OCI-LY7 (cell line): ENCODE data around the gene RTN4. TPM values are rescaled to one million over a fixed set of nuclear protein-coding genes. Genes with fewer than 3 reads are reported as not detected.
A peak's percentile ranks its signal among the peaks of the same experiment; 100 is the strongest.

Source experiments
- BruUV-seq: library from RNA; stranded (reverse); fragments of 400-500 nt; replicated peaks from 2 replicates; lab custom pipeline; 2021; lab: Mats Ljungman, UMichigan
- CTCF ChIA-PET: fragments of 300-600 bp; sonication (Branson Sonifier 250); formaldehyde crosslinking; loops from one replicate; lab custom pipeline; 2022; ENCODE audit warnings: antibody characterized with exemption; ENCODE audit not compliant: unreplicated experiment; lab: Charles Lee
- POLR2A ChIA-PET: fragments of 300-600 bp; sonication (Branson Sonifier 250); formaldehyde crosslinking; loops from one replicate; lab custom pipeline; 2022; ENCODE audit warnings: antibody characterized with exemption; lab: Charles Lee
- DNase-seq: peaks from one replicate; pipeline ENCODE4 v3.0.0-alpha.2; 2015; ENCODE audit warnings: low spot score
- H2AFZ ChIP-seq: fragments of 200-600 bp; sonication (generic), shearing (Covaris generic); 2 replicates; pipeline ENCODE4 v1.6.1; 2014; ENCODE audit warnings: mild to moderate bottlenecking, antibody characterized with exemption, low read length, moderate library complexity
- H3K27ac ChIP-seq: fragments of 200-600 bp; sonication (generic); 2 replicates; pipeline ENCODE4 v1.5.1; 2014; ENCODE audit warnings: mixed run types, low read depth, mild to moderate bottlenecking, moderate library complexity, low read length, inconsistent platforms; ENCODE audit not compliant: poor library complexity, severe bottlenecking
- H3K36me3 ChIP-seq: fragments of 200-600 bp; sonication (generic); 2 replicates; pipeline ENCODE4 v1.6.1; 2014; ENCODE audit warnings: mild to moderate bottlenecking, antibody characterized with exemption, low read length, moderate library complexity, mixed read lengths; ENCODE audit not compliant: insufficient read depth
- H3K4me1 ChIP-seq: fragments of 200-600 bp; sonication (generic); 2 replicates; pipeline ENCODE4 v1.5.1; 2014; ENCODE audit warnings: mild to moderate bottlenecking, low read length; ENCODE audit not compliant: insufficient read depth, poor library complexity, severe bottlenecking
- H3K4me2 ChIP-seq: fragments of 200-600 bp; sonication (generic); 2 replicates; pipeline ENCODE4 v1.6.1; 2014; ENCODE audit warnings: mild to moderate bottlenecking, low read length
- H3K4me3 ChIP-seq: fragments of 200-600 bp; sonication (generic); 2 replicates; pipeline ENCODE4 v1.5.1; 2014; ENCODE audit warnings: mild to moderate bottlenecking, low read depth, low read length; ENCODE audit not compliant: poor library complexity, severe bottlenecking
- H3K79me2 ChIP-seq: fragments of 200-600 bp; sonication (generic); 2 replicates; pipeline ENCODE4 v1.6.1; 2016; ENCODE audit warnings: low read depth, mild to moderate bottlenecking, low read length, moderate library complexity, mixed read lengths; ENCODE audit not compliant: insufficient read depth
- H3K9me2 ChIP-seq: fragments of 200-600 bp; sonication (generic); 2 replicates; pipeline ENCODE4 v1.6.1; 2016; ENCODE audit warnings: mild to moderate bottlenecking, low read length, mixed read lengths; ENCODE audit not compliant: insufficient read depth
- H3K9me3 ChIP-seq: fragments of 200-600 bp; sonication (generic); 2 replicates; pipeline ENCODE4 v1.6.1; 2014; ENCODE audit warnings: mild to moderate bottlenecking, mixed run types, low read length, mixed read lengths
- H4K20me1 ChIP-seq: fragments of 200-600 bp; sonication (generic); 2 replicates; pipeline ENCODE4 v1.6.1; 2014; ENCODE audit warnings: mild to moderate bottlenecking, antibody characterized with exemption, low read length, moderate library complexity, mixed read lengths; ENCODE audit not compliant: insufficient read depth
- EZH2phosphoT487 ChIP-seq: fragments of 200-600 bp; sonication (generic); IDR thresholded peaks from 2 replicates; pipeline ENCODE4 v1.6.1; 2018; ENCODE audit warnings: low read depth, borderline replicate concordance, mild to moderate bottlenecking, mixed run types, antibody characterized with exemption, low read length, moderate library complexity, mixed read lengths
- intact Hi-C: fragments of 100-400 bp; cut with micrococcal nuclease; formaldehyde crosslinking; loops from one replicate; pipeline ENCODE4 v1.10.0; 2022; ENCODE audit not compliant: unreplicated experiment
- total RNA-seq, 2 experiments: library from RNA; depleted of rRNA in 1 of 2; stranded (reverse); fragments of >200 nt in 1 of 2; shearing (Covaris generic) in 1 of 2; gene quantifications; 2 replicates each; pipeline ENCODE4 v1.2.3, GENCODE V29; 2014 to 2022
- TF ChIP-seq, protein P1 (sequence below): fragments of 200-600 bp; sonication (generic); conservative IDR thresholded peaks from 2 replicates; pipeline ENCODE4 v1.5.1; 2014; ENCODE audit warnings: mild to moderate bottlenecking, antibody characterized with exemption, low read length, moderate library complexity, mixed read lengths

The RTN4 gene
- total RNA-seq, 2 experiments from 2014 or later = 36.5 to 75.2 TPM

DNA sequence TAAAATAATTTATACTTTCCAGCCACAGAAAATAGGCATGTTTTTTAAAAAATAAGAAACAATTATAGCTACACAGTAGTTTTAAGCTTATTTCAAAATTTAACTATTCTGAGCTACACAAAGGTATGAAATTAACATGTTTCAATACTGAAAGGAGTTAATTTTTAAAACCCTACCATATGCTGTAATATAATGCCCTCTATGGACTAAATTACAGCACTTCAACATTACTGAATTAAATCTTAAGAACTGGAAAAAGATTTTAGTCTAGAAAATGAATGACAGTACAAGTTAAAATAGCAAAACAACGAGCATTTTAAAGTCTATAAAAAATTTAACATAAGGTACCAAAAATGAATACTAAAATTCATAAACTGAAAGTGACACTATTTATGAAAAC, 36.3 kb downstream of the RTN4 start:
- H3K27ac ChIP-seq = no peak overlapping the region
- intact Hi-C loops = loop anchor here (5.0 kb wide), 1 partner anchor 257 kb away; no protein-coding TSS in a partner anchor
- no peak for DNase-seq
- H3K9me2 ChIP-seq = no peaks in the 10 kb centered on the region
- no peak overlapping the region for H3K4me3 ChIP-seq
- H4K20me1 ChIP-seq = peaks cover 26% of the 10 kb centered on the region
- H3K4me2 ChIP-seq = no peak overlapping the region
- H3K36me3 ChIP-seq = peaks cover 18% of the 10 kb centered on the region
- ChIA-PET CTCF (interaction anchor here (0.9 kb wide), 2 partner anchors 160 to 348 kb away, joined by 3 read pairs; no protein-coding TSS in a partner anchor), POLR2A (interaction anchor here (0.8 to 0.9 kb wide), 4 partner anchors 15 to 160 kb away, joined by 3 to 4 read pairs (median 4); partner anchors contain the start of gene RTN4)
- H3K79me2 ChIP-seq = peaks cover 82% of the 10 kb centered on the region
- peaks cover 42% of the 10 kb centered on the region for H3K4me1 ChIP-seq
- BruUV-seq = no TSS peak
- no peak overlapping the region for H2AFZ ChIP-seq
- H3K9me3 ChIP-seq = no peaks in the 10 kb centered on the region
- TF ChIP-seq, protein P1, sequence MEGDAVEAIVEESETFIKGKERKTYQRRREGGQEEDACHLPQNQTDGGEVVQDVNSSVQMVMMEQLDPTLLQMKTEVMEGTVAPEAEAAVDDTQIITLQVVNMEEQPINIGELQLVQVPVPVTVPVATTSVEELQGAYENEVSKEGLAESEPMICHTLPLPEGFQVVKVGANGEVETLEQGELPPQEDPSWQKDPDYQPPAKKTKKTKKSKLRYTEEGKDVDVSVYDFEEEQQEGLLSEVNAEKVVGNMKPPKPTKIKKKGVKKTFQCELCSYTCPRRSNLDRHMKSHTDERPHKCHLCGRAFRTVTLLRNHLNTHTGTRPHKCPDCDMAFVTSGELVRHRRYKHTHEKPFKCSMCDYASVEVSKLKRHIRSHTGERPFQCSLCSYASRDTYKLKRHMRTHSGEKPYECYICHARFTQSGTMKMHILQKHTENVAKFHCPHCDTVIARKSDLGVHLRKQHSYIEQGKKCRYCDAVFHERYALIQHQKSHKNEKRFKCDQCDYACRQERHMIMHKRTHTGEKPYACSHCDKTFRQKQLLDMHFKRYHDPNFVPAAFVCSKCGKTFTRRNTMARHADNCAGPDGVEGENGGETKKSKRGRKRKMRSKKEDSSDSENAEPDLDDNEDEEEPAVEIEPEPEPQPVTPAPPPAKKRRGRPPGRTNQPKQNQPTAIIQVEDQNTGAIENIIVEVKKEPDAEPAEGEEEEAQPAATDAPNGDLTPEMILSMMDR = peak; percentile 74
- no peak for TF ChIP-seq EZH2phosphoT487

DNA sequence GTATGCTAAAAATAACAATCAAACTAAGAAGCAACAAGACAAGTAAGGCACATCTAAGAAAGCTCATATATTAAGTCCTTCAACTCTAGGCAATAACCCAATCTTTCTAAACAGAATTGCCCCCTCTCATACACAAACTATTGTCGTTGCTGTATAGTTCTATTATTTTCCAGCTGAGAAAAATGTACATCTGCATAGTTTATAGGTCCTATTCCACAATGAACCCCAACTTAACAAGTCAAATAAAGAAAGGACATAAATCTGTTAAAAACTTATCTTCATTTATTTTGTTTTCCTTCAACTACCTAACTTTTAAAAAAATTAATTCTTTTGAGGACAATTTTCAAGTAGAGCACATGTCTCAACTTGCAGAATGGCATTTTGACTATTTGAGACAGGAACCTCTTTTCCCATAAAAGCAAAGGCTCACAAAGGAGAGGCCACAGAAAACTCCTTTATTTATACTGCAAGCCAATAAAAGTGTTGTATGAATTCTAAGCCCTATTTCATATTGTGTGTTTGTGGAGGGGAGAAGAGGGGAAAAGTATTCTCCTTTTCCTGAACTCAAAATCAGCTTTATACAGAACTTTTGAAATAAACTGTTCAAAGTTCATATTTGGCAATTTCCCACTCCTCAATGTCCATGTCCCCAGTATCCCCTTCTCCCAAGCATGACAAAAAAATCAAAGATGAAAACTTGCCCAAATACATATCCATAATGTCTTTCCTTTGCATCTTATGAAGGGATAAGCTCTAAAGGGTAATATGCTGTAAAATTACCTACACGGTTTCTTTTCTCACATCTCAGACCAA, 37.4 kb downstream of the RTN4 start:
- peaks cover 36% of the 10 kb centered on the region for H3K4me1 ChIP-seq

More for the DNA sequence above, 37.4 kb downstream of the RTN4 start:
- H2AFZ ChIP-seq = no peak overlapping the region
- intact Hi-C loops = loop anchor here (5.0 kb wide), 1 partner anchor 256 kb away; no protein-coding TSS in a partner anchor
- CTCF ChIA-PET = no interaction called here
- 0 out of 2 replicates have a peak overlapping the region, but pooled peaks have one; percentile 1 for H3K4me2 ChIP-seq
- H3K79me2 ChIP-seq = peaks cover 82% of the 10 kb centered on the region
- H3K4me3 ChIP-seq = no peak overlapping the region
- H3K36me3 ChIP-seq = peaks cover 11% of the 10 kb centered on the region
- H3K9me3 ChIP-seq = no peaks in the 10 kb centered on the region
- TF ChIP-seq EZH2phosphoT487 = no peak
- TF ChIP-seq, protein P1 = no peak
- H3K9me2 ChIP-seq = no peaks in the 10 kb centered on the region
- H3K27ac ChIP-seq = no peak overlapping the region
- peaks cover 17% of the 10 kb centered on the region; the same call in 1 of the 2 replicates for H4K20me1 ChIP-seq
- no TSS peak for BruUV-seq
- POLR2A ChIA-PET = interaction anchor here (0.6 to 1.4 kb wide), 6 partner anchors 14 to 163 kb away, joined by 3 to 4 read pairs (median 4); partner anchors contain the start of gene RTN4
- DNase-seq = no peak
